Testis (tissue), 2 donors: Measurements from ENCODE around the gene EPB41.

Experiments used
- POLR2A ChIP-seq: fragments of 450-650 bp; IDR thresholded peaks from one replicate; pipeline ENCODE4 v1.6.1; 2017; ENCODE audit warnings: antibody characterized with exemption, mild to moderate bottlenecking, moderate library complexity
- TF ChIP-seq, protein P1 (sequence below), 3 experiments: fragments of 450-650 bp in 2 of 3; fragments of 200-600 bp in 1 of 3; sonication (generic) in 1 of 3; IDR thresholded peaks; one replicate each; pipeline ENCODE4 v1.5.1; 2016 to 2019; ENCODE audit warnings: antibody characterized with exemption in 3 of 3, mild to moderate bottlenecking in 2 of 3, moderate library complexity in 1 of 3

DNA sequence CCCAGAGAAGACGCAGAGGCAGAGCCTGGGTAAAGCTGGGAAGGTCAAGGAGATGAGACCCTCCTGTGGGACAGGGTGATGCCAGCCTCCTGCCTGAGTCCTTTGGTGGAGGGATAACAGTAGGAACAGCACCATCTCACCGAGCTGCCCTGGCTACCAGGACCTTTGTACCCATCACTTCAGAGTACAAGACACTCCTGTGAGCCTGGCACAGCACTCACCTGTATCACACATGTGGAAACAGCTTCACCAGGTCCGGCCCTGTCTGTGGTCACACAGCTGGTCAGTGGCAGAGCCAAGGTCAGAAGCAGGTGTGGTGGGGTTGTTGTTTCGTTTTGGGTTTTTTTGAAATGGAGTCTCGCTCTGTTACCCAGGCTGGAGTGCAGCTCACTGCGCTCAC is 214.4 kb downstream of the EPB41 start:
- TF ChIP-seq, protein P1, sequence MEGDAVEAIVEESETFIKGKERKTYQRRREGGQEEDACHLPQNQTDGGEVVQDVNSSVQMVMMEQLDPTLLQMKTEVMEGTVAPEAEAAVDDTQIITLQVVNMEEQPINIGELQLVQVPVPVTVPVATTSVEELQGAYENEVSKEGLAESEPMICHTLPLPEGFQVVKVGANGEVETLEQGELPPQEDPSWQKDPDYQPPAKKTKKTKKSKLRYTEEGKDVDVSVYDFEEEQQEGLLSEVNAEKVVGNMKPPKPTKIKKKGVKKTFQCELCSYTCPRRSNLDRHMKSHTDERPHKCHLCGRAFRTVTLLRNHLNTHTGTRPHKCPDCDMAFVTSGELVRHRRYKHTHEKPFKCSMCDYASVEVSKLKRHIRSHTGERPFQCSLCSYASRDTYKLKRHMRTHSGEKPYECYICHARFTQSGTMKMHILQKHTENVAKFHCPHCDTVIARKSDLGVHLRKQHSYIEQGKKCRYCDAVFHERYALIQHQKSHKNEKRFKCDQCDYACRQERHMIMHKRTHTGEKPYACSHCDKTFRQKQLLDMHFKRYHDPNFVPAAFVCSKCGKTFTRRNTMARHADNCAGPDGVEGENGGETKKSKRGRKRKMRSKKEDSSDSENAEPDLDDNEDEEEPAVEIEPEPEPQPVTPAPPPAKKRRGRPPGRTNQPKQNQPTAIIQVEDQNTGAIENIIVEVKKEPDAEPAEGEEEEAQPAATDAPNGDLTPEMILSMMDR (IDR thresholded peaks at IDR 0.05), result no peak
- TF ChIP-seq POLR2A, result no peak
